ENCODE data around the gene COPZ1. TPM values are rescaled to one million over a fixed set of nuclear protein-coding genes. Genes with fewer than 3 reads are reported as not detected.

Gene COPZ1
- total and polyA plus RNA-seq, 9 of the 15 experiments (the other 6 are each of a cell fraction or from before 2014, with no cell fraction given): 137 to 487 (median 233) TPM

- peak overlapping the region; percentile 17 to 63; a peak in 2 of 4 replicates for H3K9ac ChIP-seq (ENCODE audit: insufficient read depth in 1 of 2, low read depth in 2 of 2, low read length in 2 of 2)
- H3K9me1 ChIP-seq (ENCODE audit: control insufficient read depth, insufficient read depth, low read length): no peaks in the 10 kb centered on the region
- FAIRE-seq (peak; percentile 80), ATAC-seq (peak; percentile 49), DNase-seq (ENCODE audit: extremely low read depth in 1 of 4, low spot score in 3 of 4) (peak; percentile 55 to 72 (median 58))
- H3K4me2 ChIP-seq (ENCODE audit: insufficient read depth, low read length): peak overlapping the region; percentile 51
- H2AFZ ChIP-seq (ENCODE audit: low read depth, low read length): no peak overlapping the region
- peaks cover 49 to 61% of the 10 kb centered on the region in 2 experiments for H3K4me1 ChIP-seq (replicated peaks in 1 of 2; ENCODE audit: control insufficient read depth in 2 of 2, insufficient read depth in 2 of 2, low read length in 2 of 2)
- H4K20me1 ChIP-seq (replicated peaks; ENCODE audit: control insufficient read depth, insufficient read depth, low read length): no peaks in the 10 kb centered on the region
- BruUV-seq (replicated peaks): no TSS peak
- WGBS (ENCODE audit: insufficient coverage, low coverage, missing lambda C conversion rate): no CpG with 5 or more reads among the region's 1 CpG
- H3K9me3 ChIP-seq (replicated peaks; ENCODE audit: control insufficient read depth, insufficient read depth, low read depth, low read length): no peaks in the 10 kb centered on the region
- H3K36me3 ChIP-seq (ENCODE audit: control insufficient read depth, insufficient read depth, low read length): peaks cover 40% of the 10 kb centered on the region; the same call in 2 of the 3 replicates
- intact Hi-C loops (cut with micrococcal nuclease) (no loop called here), in situ Hi-C loops (cut with MboI) (no loop called here)
- POLR2A ChIA-PET: interaction anchor here (0.6 to 5.6 kb wide), 10 partner anchors 11 to 73 kb away, joined by 3 to 43 read pairs (median 4); partner anchors contain the start of gene HNRNPA1
- no peaks in the 10 kb centered on the region for H3K27me3 ChIP-seq (ENCODE audit: control insufficient read depth in 2 of 2, insufficient read depth in 2 of 2, low read length in 2 of 2)
- H3K4me3 ChIP-seq: no peak overlapping the region
- peak overlapping the region; percentile 58 for H3K27ac ChIP-seq (ENCODE audit: extremely low read depth, low read depth, low read length)
- CTCF ChIA-PET (ENCODE audit: low intra/inter-chr PET ratio): no interaction called here
- H3K79me2 ChIP-seq (ENCODE audit: control insufficient read depth, insufficient read depth, low read length): peaks cover 9% of the 10 kb centered on the region; the same call in 2 of the 3 replicates
- TF ChIP-seq CBX1 (IDR thresholded peaks at IDR 0.05; ENCODE audit: low read depth) (no peak), RBM14 (IDR thresholded peaks at IDR 0.05; ENCODE audit: borderline replicate concordance, insufficient read depth, low read depth, low read length) (no peak), ZNF175 (CRISPR knock-in tag; IDR thresholded peaks at IDR 0.05; ENCODE audit: low read depth) (peak; percentile 39; the same call in 1 of the 2 replicates), EHMT2 (IDR thresholded peaks at IDR 0.05) (0 out of 2 replicates have a peak, but pooled peaks have one; percentile 16), JUN (IDR thresholded peaks at IDR 0.05; ENCODE audit: borderline replicate concordance, low read depth, low read length) (peak; percentile 66; the same call in 1 of the 2 replicates), JUN (CRISPR knock-in tag; IDR thresholded peaks at IDR 0.05; ENCODE audit: borderline replicate concordance) (no peak), NR2F6 (CRISPR knock-in tag; IDR thresholded peaks at IDR 0.05) (no peak), PKNOX1 (IDR thresholded peaks at IDR 0.05) (peak; percentile 16; the same call in 1 of the 2 replicates), BACH1 (tag; IDR thresholded peaks at IDR 0.05) (no peak), ZNF785 (CRISPR knock-in tag; IDR thresholded peaks at IDR 0.05) (no peak), JUND (IDR thresholded peaks at IDR 0.05; ENCODE audit: borderline replicate concordance, low read depth, low read length) (peak; percentile 79), JUND (tag; IDR thresholded peaks at IDR 0.05; ENCODE audit: borderline replicate concordance, low read depth, low read length) (peak; percentile 54; the same call in 1 of the 3 replicates), ELF1 (tag; IDR thresholded peaks at IDR 0.05) (no peak), MYBL2 (IDR thresholded peaks at IDR 0.05; ENCODE audit: low read depth) (no peak), MYBL2 (CRISPR knock-in tag; IDR thresholded peaks at IDR 0.05; ENCODE audit: borderline replicate concordance) (no peak), ZNF740 (CRISPR knock-in tag; IDR thresholded peaks at IDR 0.05) (0 out of 2 replicates have a peak, but pooled peaks have one; percentile 36), ZNF740 (tag; IDR thresholded peaks at IDR 0.05) (no peak), HMBOX1 (IDR thresholded peaks at IDR 0.05) (peak; percentile 46; the same call in 1 of the 2 replicates), ATF7 (IDR thresholded peaks at IDR 0.05) (peak; percentile 68)
Measured at GRCh38 chr12:54352891-54353874, 28.3 kb downstream of the COPZ1 start.
